ENCODE measurements around the gene ZNF215. TPM values are rescaled to one million over a fixed set of nuclear protein-coding genes. Genes with fewer than 3 reads are reported as not detected.

The ZNF215 gene
- total and polyA plus RNA-seq, 2 donors (not counting 1 experiment from before 2014, with no cell fraction given) = 0.85 to 2.8 TPM

GRCh38 chr11:6892400-6892799, 33.8 kb upstream of the ZNF215 start, which contains the start of gene OR2D2:
OR2D2 (minus strand) TSS chr11:6892500; CDS start chr11:6892500, 0 bp downstream.
- no peak within 1 kb of the TSS for H3K4me3 ChIP-seq (ENCODE audit: control extremely low read depth in 1 of 5, extremely low read depth in 1 of 5, insufficient read depth in 1 of 5, low read depth in 2 of 5, low read length in 4 of 5)
- no peaks in the 10 kb centered on the region for H3K4me1 ChIP-seq (ENCODE audit: control insufficient read depth in 2 of 2, insufficient read depth in 2 of 2, low read length in 2 of 2)
- CTCF ChIA-PET = no interaction called here
- no peaks in the 10 kb centered on the region for H3K9me3 Mint-ChIP-seq (ENCODE audit: insufficient read depth)
- TF ChIP-seq CTCF (IDR thresholded peaks at IDR 0.05) (no peak), EZH2 (IDR thresholded peaks at IDR 0.05; ENCODE audit: borderline replicate concordance, insufficient read depth, low read depth, low read length, poor library complexity, severe bottlenecking) (no peak)
- no peak within 1 kb of the TSS for H3K27ac ChIP-seq (ENCODE audit: low read length in 2 of 2)
- WGBS (ENCODE audit: insufficient coverage) = 100% methylated on average over 2 of the region's 2 CpGs
- peaks cover 2 to 4% (median 2%) of the 10 kb centered on the region in 3 donors for H3K9me3 ChIP-seq (ENCODE audit: control extremely low read depth in 1 of 3, control insufficient read depth in 2 of 3, insufficient read depth in 1 of 3, low read length in 2 of 3)
- H3K4me1 Mint-ChIP-seq = peaks cover 2% of the 10 kb centered on the region
- DNase-seq (no peak), ATAC-seq (ENCODE audit: low read depth) (no peak)
- intact Hi-C loops (cut with micrococcal nuclease) = no loop called here
- peaks cover 5% of the 10 kb centered on the region for H3K27me3 Mint-ChIP-seq
- peaks cover 0 to 5% (median 0%) of the 10 kb centered on the region in 4 experiments for H3K27me3 ChIP-seq (replicated peaks in 1 of 4; ENCODE audit: control extremely low read depth in 1 of 4, control insufficient read depth in 3 of 4, insufficient read depth in 4 of 4, low read length in 3 of 4)
- H3K27ac Mint-ChIP-seq = no peak within 1 kb of the TSS
- POLR2A ChIA-PET = no interaction called here
- no peak within 1 kb of the TSS for H3K9ac ChIP-seq (ENCODE audit: low read length)
- no peaks in the 10 kb centered on the region for H3K36me3 ChIP-seq (replicated peaks in 1 of 2; ENCODE audit: control extremely low read depth in 1 of 2, control insufficient read depth in 1 of 2, extremely low read depth in 1 of 2, insufficient read depth in 2 of 2, low read length in 1 of 2)
- H3K79me2 ChIP-seq (ENCODE audit: control insufficient read depth, insufficient read depth, low read length) = no peaks in the 10 kb centered on the region
- no peak within 1 kb of the TSS for H3K4me2 ChIP-seq (replicated peaks; ENCODE audit: low read depth, low read length, poor library complexity, severe bottlenecking)
- H3K4me3 Mint-ChIP-seq = no peak within 1 kb of the TSS
- H2AFZ ChIP-seq (ENCODE audit: insufficient read depth, low read depth, low read length, poor library complexity, severe bottlenecking) = no peak within 1 kb of the TSS
- no peaks in the 10 kb centered on the region for H4K20me1 ChIP-seq (ENCODE audit: control insufficient read depth, insufficient read depth, low read length, poor library complexity, severe bottlenecking)

- ATAC-seq (ENCODE audit: low read depth) (no peak), DNase-seq (no peak)
- H2AFZ ChIP-seq (ENCODE audit: insufficient read depth, low read depth, low read length, poor library complexity, severe bottlenecking) = no peak overlapping the region
- no peak overlapping the region for H3K27ac Mint-ChIP-seq
- H4K20me1 ChIP-seq (ENCODE audit: control insufficient read depth, insufficient read depth, low read length, poor library complexity, severe bottlenecking) = no peaks in the 10 kb centered on the region
- no peaks in the 10 kb centered on the region for H3K9me3 ChIP-seq (ENCODE audit: control extremely low read depth in 1 of 3, control insufficient read depth in 2 of 3, insufficient read depth in 1 of 3, low read length in 2 of 3)
- H3K79me2 ChIP-seq (ENCODE audit: control insufficient read depth, insufficient read depth, low read length) = no peaks in the 10 kb centered on the region
- ChIA-PET CTCF (no interaction called here), POLR2A (no interaction called here)
- no peak overlapping the region for H3K4me3 Mint-ChIP-seq
- H3K9me3 Mint-ChIP-seq (ENCODE audit: insufficient read depth) = no peaks in the 10 kb centered on the region
- intact Hi-C loops (cut with micrococcal nuclease) = no loop called here
- peaks cover 0 to 2% (median 0%) of the 10 kb centered on the region in 4 experiments for H3K27me3 ChIP-seq (replicated peaks in 1 of 4; ENCODE audit: control extremely low read depth in 1 of 4, control insufficient read depth in 3 of 4, insufficient read depth in 4 of 4, low read length in 3 of 4)
- peaks cover 7% of the 10 kb centered on the region for H3K27me3 Mint-ChIP-seq
- H3K9ac ChIP-seq (ENCODE audit: low read length) = no peak overlapping the region
- H3K4me3 ChIP-seq (ENCODE audit: control extremely low read depth in 1 of 5, extremely low read depth in 1 of 5, insufficient read depth in 1 of 5, low read depth in 2 of 5, low read length in 4 of 5) = no peak overlapping the region
- TF ChIP-seq EZH2 (IDR thresholded peaks at IDR 0.05; ENCODE audit: borderline replicate concordance, insufficient read depth, low read depth, low read length, poor library complexity, severe bottlenecking) = no peak
- no peak for TF ChIP-seq CTCF (IDR thresholded peaks at IDR 0.05)
- H3K4me1 Mint-ChIP-seq = peaks cover 2% of the 10 kb centered on the region
- H3K36me3 ChIP-seq (replicated peaks in 1 of 2; ENCODE audit: control extremely low read depth in 1 of 2, control insufficient read depth in 1 of 2, extremely low read depth in 1 of 2, insufficient read depth in 2 of 2, low read length in 1 of 2) = no peaks in the 10 kb centered on the region
- no peak overlapping the region for H3K27ac ChIP-seq (ENCODE audit: low read length in 2 of 2)
- no peak overlapping the region for H3K4me2 ChIP-seq (replicated peaks; ENCODE audit: low read depth, low read length, poor library complexity, severe bottlenecking)
- H3K4me1 ChIP-seq (ENCODE audit: control insufficient read depth in 2 of 2, insufficient read depth in 2 of 2, low read length in 2 of 2) = no peaks in the 10 kb centered on the region
Observed at GRCh38 chr11:6894097-6894496, 32.1 kb upstream of the ZNF215 start.
